Stimulated activated naive CD8-positive, alpha-beta T cell treated with anti-CD3 and anti-CD28 coated beads, Interleukin-15, amount 100 ng/mL, for 72 hours (primary cell): ENCODE results near the gene RAB25.
"Not testable (repeated sequence)": the region's sequence is repeated elsewhere in the genome, so short reads cannot be mapped to it uniquely, and the experiment has no call there.

ENCODE experiments used
- ATAC-seq: fragments of 150-1000 bp; cut with Tn5 transposase; 2 replicates; pipeline ENCODE4 v1.10.0; 2021; ENCODE audit warnings: mild to moderate bottlenecking, moderate library complexity
- DNase-seq, 2 donors: peaks; one replicate each; pipeline ENCODE4 v3.0.0; 2021 to 2022
- H3K27ac Mint-ChIP-seq, 2 donors: one replicate each; pipeline ENCODE4 v1.8.0; 2022; ENCODE audit warnings: mild to moderate bottlenecking in 2 of 2, mixed read lengths in 2 of 2, moderate library complexity in 2 of 2
- H3K27me3 Mint-ChIP-seq: one replicate; pipeline ENCODE4 v1.8.0; 2022; ENCODE audit warnings: mixed read lengths
- H3K4me1 Mint-ChIP-seq: one replicate; pipeline ENCODE4 v1.8.0; 2022; ENCODE audit warnings: mild to moderate bottlenecking, mixed read lengths
- H3K4me3 Mint-ChIP-seq, 2 donors: one replicate each; pipeline ENCODE4 v1.8.0; 2022; ENCODE audit warnings: mild to moderate bottlenecking in 2 of 2, mixed read lengths in 2 of 2, moderate library complexity in 1 of 2
- H3K9me3 Mint-ChIP-seq, 2 donors: one replicate each; pipeline ENCODE4 v1.8.0; 2022; ENCODE audit warnings: mixed read lengths in 2 of 2

RAB25 gene

DNA sequence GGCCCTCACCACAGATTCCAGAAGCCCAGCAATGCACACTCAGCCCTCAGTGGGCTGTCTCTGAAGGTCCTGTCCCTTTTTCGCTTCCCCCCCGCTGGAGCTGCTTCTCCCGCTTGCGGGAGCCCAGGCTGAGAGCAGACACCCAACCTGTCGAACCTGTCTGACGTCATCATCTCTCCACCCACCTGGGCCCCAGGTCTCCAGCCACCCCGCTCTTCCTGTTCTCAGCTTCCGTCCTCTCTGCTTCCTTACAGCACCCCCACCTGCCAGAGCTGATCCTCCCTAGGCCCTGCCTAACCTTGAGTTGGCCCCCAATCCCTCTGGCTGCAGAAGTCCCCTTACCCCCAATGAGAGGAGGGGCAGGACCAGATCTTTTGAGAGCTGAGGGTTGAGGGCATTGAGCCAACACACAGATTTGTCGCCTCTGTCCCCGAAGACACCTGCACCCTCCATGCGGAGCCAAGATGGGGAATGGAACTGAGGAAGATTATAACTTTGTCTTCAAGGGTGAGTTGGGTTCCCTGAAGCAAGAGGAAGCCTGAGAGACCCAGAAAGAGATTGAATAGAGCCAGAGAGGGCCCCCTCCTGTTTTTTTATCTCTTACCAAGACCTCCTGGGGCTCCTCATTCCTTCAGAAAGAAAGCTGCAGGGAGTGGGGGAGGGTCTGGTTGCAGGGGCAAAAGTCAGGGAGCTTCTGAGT is at the start of gene RAB25:
Gene RAB25 (plus strand): TSS at position 224 of the 700 bp plus-strand sequence. CDS start 241 bp downstream, at position 465.
- Mint-ChIP-seq H3K27me3 (no peaks in the 10 kb centered on the region), H3K4me1 (peaks cover 20% of the 10 kb centered on the region), H3K4me3 (peak within 1 kb of the TSS in 1 of 2 donors; percentile 5), H3K27ac (peak within 1 kb of the TSS; percentile 24 to 83), H3K9me3 (no peaks in the 10 kb centered on the region)
- DNase-seq, result no peak
- ATAC-seq, result no peak

- no peak overlapping the region for H3K4me3 Mint-ChIP-seq
- H3K27ac Mint-ChIP-seq, result peak overlapping the region in 1 of 2 donors; percentile 17
- peaks cover 11% of the 10 kb centered on the region for H3K4me1 Mint-ChIP-seq
- H3K9me3 Mint-ChIP-seq, result no peaks in the 10 kb centered on the region
- H3K27me3 Mint-ChIP-seq, result no peaks in the 10 kb centered on the region
- no peak for ATAC-seq
- DNase-seq, result no peak
Observed at GRCh38 chr1:156012051-156012817, 48.7 kb upstream of the RAB25 start.

DNA sequence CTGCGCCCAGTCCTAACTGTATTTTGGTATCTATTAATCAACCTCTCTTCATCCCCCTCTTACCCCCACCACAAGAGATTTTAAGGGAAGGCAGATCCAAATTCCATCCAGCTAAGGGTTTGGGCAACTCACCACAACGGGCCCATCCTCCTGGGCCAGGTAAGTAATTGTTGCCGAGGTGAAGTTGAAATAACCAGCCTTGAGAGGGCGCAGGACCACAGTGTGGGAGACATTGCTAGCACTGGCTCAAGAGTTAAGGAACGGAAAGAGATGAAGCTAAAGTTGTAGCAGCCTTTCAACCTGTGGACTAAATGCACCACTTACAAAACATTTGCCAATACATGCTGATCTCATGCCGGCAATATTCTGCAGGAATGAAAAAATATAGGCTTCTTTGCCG is 46.1 kb upstream of the RAB25 start:
- Mint-ChIP-seq H3K4me3 (no peak overlapping the region), H3K9me3 (no peaks in the 10 kb centered on the region), H3K4me1 (peaks cover 31% of the 10 kb centered on the region), H3K27ac (peak overlapping the region in 1 of 2 donors; percentile 85), H3K27me3 (no peaks in the 10 kb centered on the region)
- DNase-seq, result no peak
- no peak for ATAC-seq

GRCh38 chr1:156019946-156020292 is 41.0 kb upstream of the RAB25 start:
- H3K27ac Mint-ChIP-seq, result peak overlapping the region; percentile 85 to 96
- H3K27me3 Mint-ChIP-seq, result peaks cover under 1% of the 10 kb centered on the region

DNA sequence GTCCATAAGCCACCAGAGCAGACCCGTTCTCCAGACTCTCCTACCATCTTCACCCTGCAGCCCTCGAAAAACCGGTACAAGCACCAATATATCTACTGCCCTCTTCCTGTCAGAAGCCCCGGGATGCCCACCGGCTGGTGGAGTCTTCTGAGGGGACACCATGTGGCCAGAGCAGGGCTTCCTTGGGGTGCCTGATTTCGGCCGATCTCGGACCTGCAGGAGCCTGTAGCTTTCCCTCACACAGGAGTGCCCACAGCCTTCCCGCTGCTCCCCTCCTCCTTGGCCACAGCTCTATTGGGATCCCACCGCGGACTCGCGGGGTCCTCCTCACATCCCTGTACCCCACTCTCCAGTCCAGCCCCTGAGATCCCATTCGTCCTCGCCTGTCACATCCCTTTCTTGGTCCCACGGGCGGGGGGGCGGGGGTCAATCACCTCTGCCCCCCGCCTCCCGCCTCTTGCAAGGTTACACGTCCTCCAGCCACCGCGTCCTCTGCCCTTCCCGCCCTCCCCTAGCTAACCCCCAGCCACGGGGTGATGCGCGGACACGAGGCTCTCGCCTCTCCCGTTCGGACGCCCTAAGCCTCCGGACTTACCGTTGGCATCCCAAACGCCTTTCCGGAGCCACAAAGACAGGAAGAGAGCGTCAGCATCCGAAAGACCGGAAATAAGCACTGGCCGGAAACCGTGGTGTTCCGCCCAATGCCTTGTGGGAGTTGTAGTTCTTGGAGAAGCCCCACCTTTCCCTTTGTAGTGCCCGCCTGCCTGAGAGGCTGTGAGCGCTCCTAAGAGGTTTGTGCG is 40.5 kb upstream of the RAB25 start, which contains the start of gene SSR2:
Gene SSR2 (minus strand): TSS at position 659 of the 800 bp plus-strand sequence. CDS start 784 bp downstream, outside the sequence.
- Mint-ChIP-seq H3K4me1 (peaks cover 39% of the 10 kb centered on the region), H3K9me3 (no peaks in the 10 kb centered on the region), H3K27me3 (peaks cover 6% of the 10 kb centered on the region), H3K27ac (peak within 1 kb of the TSS; percentile 96 to 97), H3K4me3 (peak within 1 kb of the TSS; percentile 85 to 87)
- peak; percentile 75 to 83 for DNase-seq
- ATAC-seq, result peak; percentile 100

More at GRCh38 chr1:156019946-156020292, 41.0 kb upstream of the RAB25 start:
- no peak for ATAC-seq
- DNase-seq, result no peak
- H3K4me3 Mint-ChIP-seq, result peak overlapping the region; percentile 85 to 87
- H3K9me3 Mint-ChIP-seq, result no peaks in the 10 kb centered on the region
- peaks cover 39% of the 10 kb centered on the region for H3K4me1 Mint-ChIP-seq

- Mint-ChIP-seq H3K4me3 (peak overlapping the region; percentile 85 to 87), H3K27ac (no peak overlapping the region), H3K27me3 (peaks cover 8% of the 10 kb centered on the region), H3K4me1 (peaks cover 43% of the 10 kb centered on the region), H3K9me3 (no peaks in the 10 kb centered on the region)
- DNase-seq, result no peak
- no peak for ATAC-seq
Observed at GRCh38 chr1:156021093-156021428, 39.9 kb upstream of the RAB25 start.

- ATAC-seq, result no peak
- no peak for DNase-seq
- H3K4me3 Mint-ChIP-seq, result peak overlapping the region in 1 of 2 donors; percentile 42
- H3K27me3 Mint-ChIP-seq, result peaks cover 8% of the 10 kb centered on the region
- no peaks in the 10 kb centered on the region for H3K9me3 Mint-ChIP-seq
- H3K4me1 Mint-ChIP-seq, result peaks cover 45% of the 10 kb centered on the region
- no peak overlapping the region for H3K27ac Mint-ChIP-seq
Observed at GRCh38 chr1:156021954-156022353, 39.0 kb upstream of the RAB25 start.

DNA sequence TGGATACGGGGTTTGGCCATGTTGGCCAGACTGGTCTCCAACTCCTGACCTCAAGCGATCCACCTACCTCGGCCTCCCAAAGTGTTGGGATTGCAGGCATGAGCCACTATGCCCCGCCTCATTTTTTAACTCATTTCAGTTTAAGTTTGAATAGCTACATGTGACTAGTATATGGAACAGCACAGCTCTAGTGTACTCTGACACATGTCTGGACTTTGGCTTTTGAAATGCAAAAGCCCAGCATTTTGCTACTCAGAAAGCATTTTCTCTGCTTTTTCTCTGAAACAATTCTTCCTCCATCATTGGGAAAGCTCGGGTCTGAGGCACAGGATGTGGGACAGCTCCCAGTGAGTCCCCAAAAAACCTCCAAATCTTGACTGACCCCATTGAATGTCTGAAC is 36.2 kb upstream of the RAB25 start:
- Mint-ChIP-seq H3K27me3 (peaks cover 8% of the 10 kb centered on the region), H3K27ac (no peak overlapping the region), H3K4me3 (no peak overlapping the region), H3K4me1 (peaks cover 26% of the 10 kb centered on the region), H3K9me3 (no peaks in the 10 kb centered on the region)
- no peak for DNase-seq
- ATAC-seq, result no peak

DNA sequence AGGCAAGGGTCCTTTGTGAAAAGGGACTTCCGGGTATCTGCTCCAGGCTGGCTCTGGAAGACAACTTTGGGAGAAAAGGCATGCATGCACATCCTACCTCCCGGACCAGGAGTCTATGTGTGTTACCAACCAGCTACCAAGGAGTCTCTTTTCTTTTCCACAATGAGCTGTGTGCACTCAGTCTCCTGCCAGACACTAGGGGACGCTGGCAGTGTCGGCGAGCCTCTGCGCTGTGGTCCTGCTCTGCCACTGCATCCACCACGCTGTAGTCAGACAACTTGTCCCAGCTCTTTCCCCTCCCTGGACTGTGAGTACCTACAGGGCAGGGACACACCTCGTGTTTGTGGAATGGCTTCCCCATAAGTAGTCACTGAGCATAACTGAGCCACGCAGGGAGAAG is 35.1 kb upstream of the RAB25 start:
- Mint-ChIP-seq H3K9me3 (no peaks in the 10 kb centered on the region), H3K4me1 (peaks cover 19% of the 10 kb centered on the region), H3K27ac (no peak overlapping the region), H3K27me3 (peaks cover 8% of the 10 kb centered on the region), H3K4me3 (no peak overlapping the region)
- ATAC-seq (peak; percentile 91), DNase-seq (peak; percentile 36 to 57)

- Mint-ChIP-seq H3K4me1 (peaks cover 17% of the 10 kb centered on the region), H3K27me3 (peaks cover 8% of the 10 kb centered on the region), H3K4me3 (no peak overlapping the region), H3K27ac (no peak overlapping the region), H3K9me3 (no peaks in the 10 kb centered on the region)
- DNase-seq, result no peak
- ATAC-seq, result peak; percentile 77
Observed at GRCh38 chr1:156026588-156026987, 34.4 kb upstream of the RAB25 start.

GRCh38 chr1:156033011-156033410 is 27.9 kb upstream of the RAB25 start:
- Mint-ChIP-seq H3K9me3 (no peaks in the 10 kb centered on the region), H3K27me3 (no peaks in the 10 kb centered on the region), H3K4me1 (no peaks in the 10 kb centered on the region), H3K4me3 (no peak overlapping the region), H3K27ac (no peak overlapping the region)
- ATAC-seq, result no peak
- DNase-seq, result no peak

DNA sequence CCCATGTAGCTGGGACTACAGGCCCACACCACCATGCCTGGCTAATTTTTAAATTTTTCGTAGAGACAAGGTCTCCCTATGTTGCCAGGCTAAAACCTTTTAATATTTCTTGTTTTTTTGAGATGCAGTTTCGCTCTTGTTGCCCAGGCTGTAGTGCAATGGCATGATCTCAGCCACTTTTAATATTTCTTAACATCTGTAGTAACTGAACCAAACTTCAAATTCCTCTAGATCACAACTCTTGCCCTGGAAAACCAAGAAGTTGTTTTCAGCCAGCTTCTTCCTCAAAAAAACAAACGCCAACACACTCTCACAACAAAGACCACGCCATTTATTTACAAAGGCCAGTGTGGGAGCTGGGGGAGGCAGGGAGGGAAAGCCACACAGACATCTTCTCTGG is 26.0 kb upstream of the RAB25 start:
- not testable (repeated sequence) for H3K9me3 Mint-ChIP-seq, DNase-seq, H3K4me1 Mint-ChIP-seq, H3K27me3 Mint-ChIP-seq, H3K4me3 Mint-ChIP-seq, H3K27ac Mint-ChIP-seq, ATAC-seq

DNA sequence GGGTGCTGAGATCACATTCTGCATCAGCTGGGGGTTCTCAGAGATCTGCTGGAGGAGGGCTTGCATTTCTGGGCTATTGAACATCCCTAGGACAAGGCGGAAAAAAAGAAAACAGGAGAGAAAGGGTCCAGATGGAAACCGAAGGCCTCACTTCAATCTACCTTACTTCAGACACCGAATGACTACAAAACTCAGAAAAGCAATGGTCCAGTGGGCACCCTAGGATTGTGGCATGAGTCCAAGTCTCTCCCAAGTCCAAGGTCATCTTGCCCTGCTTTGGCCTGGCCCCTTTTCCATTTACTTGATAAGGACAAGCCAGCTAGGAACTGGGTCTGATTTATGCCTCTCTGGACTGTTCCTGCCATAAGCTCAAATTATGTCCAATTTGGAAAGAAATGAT is 18.1 kb upstream of the RAB25 start:
- Mint-ChIP-seq H3K27ac (no peak overlapping the region), H3K27me3 (no peaks in the 10 kb centered on the region), H3K4me3 (no peak overlapping the region), H3K9me3 (no peaks in the 10 kb centered on the region), H3K4me1 (peaks cover 7% of the 10 kb centered on the region)
- ATAC-seq (no peak), DNase-seq (no peak)

- peaks cover 7% of the 10 kb centered on the region for H3K4me1 Mint-ChIP-seq
- DNase-seq (no peak), ATAC-seq (no peak)
- peak overlapping the region in 1 of 2 donors; percentile 49 for H3K27ac Mint-ChIP-seq
- no peaks in the 10 kb centered on the region for H3K27me3 Mint-ChIP-seq
- no peak overlapping the region for H3K4me3 Mint-ChIP-seq
- H3K9me3 Mint-ChIP-seq, result no peaks in the 10 kb centered on the region
Observed at GRCh38 chr1:156045076-156045475, 15.9 kb upstream of the RAB25 start.

DNA sequence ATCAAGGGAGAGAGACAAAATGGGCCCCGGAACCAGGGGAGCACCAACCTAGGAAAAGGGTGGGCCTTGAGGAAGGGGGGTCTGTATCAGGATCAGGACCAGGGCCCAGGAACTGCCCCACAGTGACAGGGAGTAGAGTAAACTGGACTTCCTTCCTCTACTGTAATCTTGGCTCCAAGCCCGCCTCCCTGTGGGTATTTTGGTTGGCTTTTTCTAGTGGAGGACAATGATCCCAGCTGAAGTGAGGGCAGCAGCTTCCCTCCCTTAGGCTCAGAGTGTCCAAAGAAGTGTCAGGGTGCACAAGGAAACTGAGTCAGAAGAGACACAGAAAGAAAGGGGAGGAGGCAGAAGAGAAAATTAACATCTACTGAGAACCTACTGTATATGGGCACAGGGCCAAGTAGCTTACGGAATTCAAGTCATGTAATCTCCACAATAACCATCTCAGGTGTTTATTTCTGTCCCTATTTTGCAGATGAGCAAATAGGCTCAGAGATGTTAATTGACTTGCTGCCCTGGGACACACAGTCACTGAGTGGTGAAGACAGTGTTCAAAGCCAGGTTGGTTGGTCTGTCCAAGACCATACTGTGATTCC is 12.2 kb upstream of the RAB25 start:
- no peak for DNase-seq
- Mint-ChIP-seq H3K27ac (no peak overlapping the region), H3K4me3 (no peak overlapping the region), H3K4me1 (peaks cover 21% of the 10 kb centered on the region), H3K9me3 (no peaks in the 10 kb centered on the region), H3K27me3 (no peaks in the 10 kb centered on the region)
- ATAC-seq, result no peak
